ENCODE results near the gene RBM20.

DNA sequence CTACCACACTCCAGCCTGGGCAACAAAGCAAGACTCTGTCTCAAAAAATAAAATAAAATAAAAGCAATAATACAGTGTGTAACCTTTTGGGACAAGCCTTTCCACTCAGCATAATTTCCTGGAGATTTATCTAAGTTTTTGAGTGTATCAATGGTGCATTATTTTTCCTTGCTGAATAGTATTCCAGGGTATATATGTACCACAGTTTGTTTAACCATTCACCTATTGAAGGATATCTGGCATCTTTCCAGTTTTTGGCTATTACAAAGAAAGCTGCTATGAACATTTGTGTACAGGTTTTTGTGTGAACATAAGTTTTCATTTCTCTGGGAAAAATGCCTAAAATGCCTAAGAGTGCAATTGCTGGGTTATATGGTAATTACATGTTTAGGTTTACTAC lies 59.9 kb downstream of the RBM20 start:
- TF ChIP-seq SUZ12 (IDR thresholded peaks at IDR 0.05; ENCODE audit: extremely low read depth, insufficient read depth, insufficient read length) (no peak), YY1 (IDR thresholded peaks at IDR 0.05; ENCODE audit: insufficient read depth, insufficient read length) (no peak), ZNF274 (IDR thresholded peaks at IDR 0.05; ENCODE audit: low read depth, low read length) (no peak)

Data from NT2/D1 (cell line).